Measurements from ENCODE around the gene CORO1C.

Gene CORO1C

GRCh38 chr12:108731866-108732461, 646 bp upstream of the CORO1C start:
- Histone ChIP-seq H3K27me3 (ENCODE audit: control insufficient read depth, insufficient read depth, low read length) (no peaks in the 10 kb centered on the region), H3K36me3 (ENCODE audit: insufficient read depth, low read length) (peaks cover 10% of the 10 kb centered on the region), H3K9ac (ENCODE audit: low read depth, low read length) (peak overlapping the region; percentile 95), H3K9me3 (replicated peaks; ENCODE audit: low read length) (no peaks in the 10 kb centered on the region), H3K4me1 (ENCODE audit: control insufficient read depth, insufficient read depth, low read length) (peaks cover 27% of the 10 kb centered on the region), H3K4me3 (ENCODE audit: low read length) (peak overlapping the region; percentile 76), H3K4me2 (ENCODE audit: low read length) (peak overlapping the region; percentile 96)

GRCh38 chr12:108730365-108731104, 783 bp downstream of the CORO1C start:
- H3K27me3 ChIP-seq (ENCODE audit: control insufficient read depth, insufficient read depth, low read length), result no peaks in the 10 kb centered on the region
- H3K36me3 ChIP-seq (ENCODE audit: insufficient read depth, low read length), result peaks cover 14% of the 10 kb centered on the region
- H3K4me2 ChIP-seq (ENCODE audit: low read length), result peak overlapping the region; percentile 84
- H3K9ac ChIP-seq (ENCODE audit: low read depth, low read length), result peak overlapping the region; percentile 95
- peaks cover 37% of the 10 kb centered on the region for H3K4me1 ChIP-seq (ENCODE audit: control insufficient read depth, insufficient read depth, low read length)
- peak overlapping the region; percentile 76 for H3K4me3 ChIP-seq (ENCODE audit: low read length)
- H3K9me3 ChIP-seq (replicated peaks; ENCODE audit: low read length), result no peaks in the 10 kb centered on the region

GRCh38 chr12:108729612-108730364, 1.5 kb downstream of the CORO1C start:
- peaks cover 14% of the 10 kb centered on the region for H3K36me3 ChIP-seq (ENCODE audit: insufficient read depth, low read length)
- no peaks in the 10 kb centered on the region for H3K27me3 ChIP-seq (ENCODE audit: control insufficient read depth, insufficient read depth, low read length)
- H3K9me3 ChIP-seq (replicated peaks; ENCODE audit: low read length), result no peaks in the 10 kb centered on the region
- H3K4me1 ChIP-seq (ENCODE audit: control insufficient read depth, insufficient read depth, low read length), result peaks cover 45% of the 10 kb centered on the region
- H3K4me3 ChIP-seq (ENCODE audit: low read length), result peak overlapping the region; percentile 76
- peak overlapping the region; percentile 84 for H3K4me2 ChIP-seq (ENCODE audit: low read length)
- H3K9ac ChIP-seq (ENCODE audit: low read depth, low read length), result peak overlapping the region; percentile 95

- H3K9me3 ChIP-seq (replicated peaks; ENCODE audit: low read length), result no peaks in the 10 kb centered on the region
- peaks cover 50% of the 10 kb centered on the region for H3K4me1 ChIP-seq (ENCODE audit: control insufficient read depth, insufficient read depth, low read length)
- H3K9ac ChIP-seq (ENCODE audit: low read depth, low read length), result peak overlapping the region; percentile 95
- H3K27me3 ChIP-seq (ENCODE audit: control insufficient read depth, insufficient read depth, low read length), result no peaks in the 10 kb centered on the region
- H3K4me2 ChIP-seq (ENCODE audit: low read length), result peak overlapping the region; percentile 84
- peaks cover 14% of the 10 kb centered on the region for H3K36me3 ChIP-seq (ENCODE audit: insufficient read depth, low read length)
- H3K4me3 ChIP-seq (ENCODE audit: low read length), result peak overlapping the region; percentile 76
These were observed 2.3 kb downstream of the CORO1C start for GRCh38 chr12:108728820-108729611.

- H3K36me3 ChIP-seq (ENCODE audit: insufficient read depth, low read length), result peaks cover 14% of the 10 kb centered on the region
- H3K4me1 ChIP-seq (ENCODE audit: control insufficient read depth, insufficient read depth, low read length), result peaks cover 54% of the 10 kb centered on the region
- H3K9me3 ChIP-seq (replicated peaks; ENCODE audit: low read length), result no peaks in the 10 kb centered on the region
- peak overlapping the region; percentile 84 for H3K4me2 ChIP-seq (ENCODE audit: low read length)
- peak overlapping the region; percentile 95 for H3K9ac ChIP-seq (ENCODE audit: low read depth, low read length)
- no peaks in the 10 kb centered on the region for H3K27me3 ChIP-seq (ENCODE audit: control insufficient read depth, insufficient read depth, low read length)
- H3K4me3 ChIP-seq (ENCODE audit: low read length), result peak overlapping the region; percentile 76
These were observed 3.2 kb downstream of the CORO1C start for GRCh38 chr12:108727868-108728735.

- H3K27me3 ChIP-seq (ENCODE audit: control insufficient read depth, insufficient read depth, low read length), result no peaks in the 10 kb centered on the region
- peak overlapping the region; percentile 95 for H3K9ac ChIP-seq (ENCODE audit: low read depth, low read length)
- H3K9me3 ChIP-seq (replicated peaks; ENCODE audit: low read length), result no peaks in the 10 kb centered on the region
- peaks cover 14% of the 10 kb centered on the region for H3K36me3 ChIP-seq (ENCODE audit: insufficient read depth, low read length)
- peak overlapping the region; percentile 76 for H3K4me3 ChIP-seq (ENCODE audit: low read length)
- peak overlapping the region; percentile 84 for H3K4me2 ChIP-seq (ENCODE audit: low read length)
- H3K4me1 ChIP-seq (ENCODE audit: control insufficient read depth, insufficient read depth, low read length), result peaks cover 57% of the 10 kb centered on the region
These were observed 4.2 kb downstream of the CORO1C start for GRCh38 chr12:108727161-108727560.

GRCh38 chr12:108724890-108725151, 6.5 kb downstream of the CORO1C start:
- peak overlapping the region; percentile 80 for H3K9ac ChIP-seq (ENCODE audit: low read depth, low read length)
- H3K4me1 ChIP-seq (ENCODE audit: control insufficient read depth, insufficient read depth, low read length), result peaks cover 76% of the 10 kb centered on the region
- peaks cover 14% of the 10 kb centered on the region for H3K36me3 ChIP-seq (ENCODE audit: insufficient read depth, low read length)
- no peaks in the 10 kb centered on the region for H3K27me3 ChIP-seq (ENCODE audit: control insufficient read depth, insufficient read depth, low read length)
- H3K4me3 ChIP-seq (ENCODE audit: low read length), result peak overlapping the region; percentile 51
- peak overlapping the region; percentile 61 for H3K4me2 ChIP-seq (ENCODE audit: low read length)
- H3K9me3 ChIP-seq (replicated peaks; ENCODE audit: low read length), result no peaks in the 10 kb centered on the region

- peak overlapping the region; percentile 80 for H3K9ac ChIP-seq (ENCODE audit: low read depth, low read length)
- H3K36me3 ChIP-seq (ENCODE audit: insufficient read depth, low read length), result peaks cover 14% of the 10 kb centered on the region
- H3K4me2 ChIP-seq (ENCODE audit: low read length), result peak overlapping the region; percentile 61
- H3K9me3 ChIP-seq (replicated peaks; ENCODE audit: low read length), result no peaks in the 10 kb centered on the region
- peak overlapping the region; percentile 51 for H3K4me3 ChIP-seq (ENCODE audit: low read length)
- no peaks in the 10 kb centered on the region for H3K27me3 ChIP-seq (ENCODE audit: control insufficient read depth, insufficient read depth, low read length)
- H3K4me1 ChIP-seq (ENCODE audit: control insufficient read depth, insufficient read depth, low read length), result peaks cover 82% of the 10 kb centered on the region
These were observed 7.0 kb downstream of the CORO1C start for GRCh38 chr12:108724054-108724889.

GRCh38 chr12:108722992-108723766, 8.1 kb downstream of the CORO1C start:
- peaks cover 87% of the 10 kb centered on the region for H3K4me1 ChIP-seq (ENCODE audit: control insufficient read depth, insufficient read depth, low read length)
- H3K4me3 ChIP-seq (ENCODE audit: low read length), result peak overlapping the region; percentile 50

More at GRCh38 chr12:108722992-108723766, 8.1 kb downstream of the CORO1C start:
- peak overlapping the region; percentile 89 for H3K9ac ChIP-seq (ENCODE audit: low read depth, low read length)
- H3K27me3 ChIP-seq (ENCODE audit: control insufficient read depth, insufficient read depth, low read length), result no peaks in the 10 kb centered on the region
- peaks cover 14% of the 10 kb centered on the region for H3K36me3 ChIP-seq (ENCODE audit: insufficient read depth, low read length)
- peak overlapping the region; percentile 77 for H3K4me2 ChIP-seq (ENCODE audit: low read length)
- H3K9me3 ChIP-seq (replicated peaks; ENCODE audit: low read length), result no peaks in the 10 kb centered on the region

Data from skeletal muscle satellite cell (primary cell).